ENCODE data around the gene ERMP1. TPM values are rescaled to one million over a fixed set of nuclear protein-coding genes. Genes with fewer than 3 reads are reported as not detected.

Gene ERMP1
- 81.3 and 85.3 TPM in 2 replicates for total RNA-seq (2013; cell fraction: nucleolus; rRNA removed)
- total RNA-seq (2014; rRNA removed) (8.0 and 9.3 TPM in 2 replicates), total RNA-seq (2014; rRNA removed; fragmentation: Illumina TruSeq; extraction: Trizol) (8.1 and 8.2 TPM in 2 replicates), total RNA-seq (2021) (12.9 and 13.5 TPM in 2 replicates), polyA plus RNA-seq (2011; rRNA removed) (42.1 and 50.8 TPM in 2 replicates), polyA plus RNA-seq (2014; fragmentation: Illumina TruSeq; extraction: Trizol) (8.1 and 13.1 TPM in 2 replicates), polyA plus RNA-seq (2014; fragmentation: Nextera tagmentation; extraction: Ambion mirVana) (1 to 10 TPM; 2.4 to 2.7 TPM), polyA plus RNA-seq (2014; rRNA removed) (5.3 and 6.0 TPM in 2 replicates), polyA plus RNA-seq (2016; fragmentation: Nextera tagmentation; extraction: Ambion mirVana) (10 to 100 TPM in 1 of 2 experiments, 1 to 10 TPM in 1; 8.5 to 10.1 TPM), polyA minus RNA-seq (2011; rRNA and poly(A)+ RNA removed) (53.6 and 64.4 TPM in 2 replicates), Bru-seq, nascent RNA (percentile 84 among the genes with signal in this experiment), BruChase-seq, experiment 1, labeled RNA remaining after a 6-hour chase (percentile 77 among the genes with signal in this experiment), BruChase-seq, experiment 2, labeled RNA remaining after a 2-hour chase (percentile 77 among the genes with signal in this experiment)
- polyA plus RNA-seq (2011; ENCODE audit: low read depth): 5.9 TPM
- 18.4 and 27.9 TPM in 2 replicates for polyA plus RNA-seq (2011; cell fraction: cytosol; rRNA removed)
- 29.5 and 34.2 TPM in 2 replicates for polyA plus RNA-seq (2011; cell fraction: nucleus; rRNA removed)
- polyA plus RNA-seq (2012): 6.7 and 10.3 TPM in 2 replicates
- polyA minus RNA-seq (2011; cell fraction: cytosol; rRNA and poly(A)+ RNA removed): 13.2 and 17.3 TPM in 2 replicates
- polyA minus RNA-seq (2011; cell fraction: nucleus; rRNA and poly(A)+ RNA removed): 24.4 and 31.4 TPM in 2 replicates
- long read RNA-seq, experiment 1: 0 reads
- long read RNA-seq, experiment 2, partial matches to known transcripts: 2 of 15 reads
- long read RNA-seq, experiment 2, other reads (novel, unspliced or antisense): 13 of 15 reads

GRCh38 chr9:5832538-5833529, at the start of gene ERMP1:
ERMP1 (minus strand) TSS chr9:5833117; CDS start chr9:5833027, 90 bp downstream.
- FAIRE-seq: no peak
- peak; percentile 87 for TF ChIP-seq IKZF1 (conservative IDR thresholded peaks at IDR 0.05)
- TF ChIP-seq CREB1 (IDR thresholded peaks at IDR 0.05; ENCODE audit: low read depth): peak; percentile 71
- TF ChIP-seq CUX1 (IDR thresholded peaks at IDR 0.05; ENCODE audit: insufficient replicate concordance, low read depth, low read length): no peak
- no peak for TF ChIP-seq WRNIP1 (IDR thresholded peaks at IDR 0.05; ENCODE audit: borderline replicate concordance, low read depth, low read length)
- 0 out of 3 replicates have a peak, but pooled peaks have one; percentile 6 for TF ChIP-seq POU2F2 (IDR thresholded peaks at IDR 0.05; ENCODE audit: borderline replicate concordance, low read depth, low read length)
- 0 out of 4 replicates have a peak, but pooled peaks of 1 of the 2 experiments have one; percentile 29 for TF ChIP-seq SRF (IDR thresholded peaks at IDR 0.05; ENCODE audit: low read depth in 2 of 2, low read length in 2 of 2)
- TF ChIP-seq FOXM1 (IDR thresholded peaks at IDR 0.05; ENCODE audit: low read depth, low read length): no peak
- 0 out of 2 replicates have a peak, but pooled peaks have one; percentile 1 for TF ChIP-seq POLR2AphosphoS2 (IDR thresholded peaks at IDR 0.05; ENCODE audit: low read depth, low read length)
- peak; percentile 33; the same call in 1 of the 2 replicates for TF ChIP-seq HCFC1 (IDR thresholded peaks at IDR 0.05; ENCODE audit: low read length)
- TF ChIP-seq ZSCAN29 (IDR thresholded peaks at IDR 0.05): peak; percentile 22; the same call in 1 of the 2 replicates

More at GRCh38 chr9:5832538-5833529, at the start of gene ERMP1:
- no peaks in the 10 kb centered on the region for H3K9me3 ChIP-seq (replicated peaks; ENCODE audit: control insufficient read depth, insufficient read depth, low read length)
- ChIA-PET POLR2A (interaction anchor here (0.6 to 14.0 kb wide), 11 partner anchors 9 to 205 kb away, joined by 3 to 142 read pairs (median 9); partner anchors contain the start of gene RIC1), CTCF (interaction anchor here (0.6 to 8.8 kb wide), 27 partner anchors 10 to 303 kb away, joined by 3 to 53 read pairs (median 4); a partner anchor contains a TSS), RAD21 (ENCODE audit: unreplicated experiment) (interaction anchor here (0.5 to 5.2 kb wide), 14 partner anchors 10 to 243 kb away, joined by 3 to 59 read pairs (median 6); partner anchors contain the start of gene RIC1), SMC1A (ENCODE audit: uncharacterized antibody, unreplicated experiment) (interaction anchor here (0.6 to 7.7 kb wide), 29 partner anchors 10 to 394 kb away, joined by 3 to 75 read pairs (median 4); no protein-coding TSS in a partner anchor)
- DNase-seq (ENCODE audit: low read depth, low spot score) (no peak), ATAC-seq (peak; percentile 85)
- H2AFZ ChIP-seq (ENCODE audit: control insufficient read depth, low read depth, low read length): peak within 1 kb of the TSS; percentile 89
- peaks cover 5% of the 10 kb centered on the region; the same call in 1 of the 2 replicates for H3K4me1 ChIP-seq (ENCODE audit: control insufficient read depth, insufficient read depth, low read length)
- H4K20me1 ChIP-seq (ENCODE audit: control insufficient read depth, insufficient read depth): no peaks in the 10 kb centered on the region
- H3K36me3 ChIP-seq (ENCODE audit: control insufficient read depth in 2 of 2, insufficient read depth in 2 of 2, low read length in 1 of 2): no peaks in the 10 kb centered on the region
- peak within 1 kb of the TSS; percentile 70 for H3K27ac ChIP-seq (ENCODE audit: control insufficient read depth, insufficient read depth)
- intact Hi-C loops (cut with micrococcal nuclease; ENCODE audit: unreplicated experiment) (loop anchor here (2.0 to 10.0 kb wide), 3 partner anchors 44 to 378 kb away; partner anchors contain the start of genes CD274 and RIC1), in situ Hi-C loops (cut with MboI) (no loop called here)
- H3K4me2 ChIP-seq (ENCODE audit: control insufficient read depth, insufficient read depth): peak within 1 kb of the TSS; percentile 88
- WGBS (ENCODE audit: insufficient coverage, insufficient replicate concordance, low lambda C conversion rate, missing lambda C conversion rate): 2% methylated on average over 64 of the region's 95 CpGs
- H3K9ac ChIP-seq (ENCODE audit: control insufficient read depth, insufficient read depth, low read length): peak within 1 kb of the TSS; percentile 32
- H3K27me3 ChIP-seq (replicated peaks in 1 of 2; ENCODE audit: control insufficient read depth in 2 of 2, insufficient read depth in 2 of 2, low read length in 1 of 2): no peaks in the 10 kb centered on the region
- BruUV-seq (replicated peaks): no TSS peak
- peak within 1 kb of the TSS; percentile 97 for H3K4me3 ChIP-seq
- H3K79me2 ChIP-seq (ENCODE audit: control insufficient read depth, insufficient read depth, low read length): peaks cover 32% of the 10 kb centered on the region

Measured in GM12878 (cell line).